Activated naive CD8-positive, alpha-beta T cell treated with anti-CD3 and anti-CD28 coated beads, Interleukin-2, amount 50 U/mL, for 16 hours (primary cell): ENCODE measurements around the gene ZNF792.
"Not testable (repeated sequence)": the region's sequence is repeated elsewhere in the genome, so short reads cannot be mapped to it uniquely, and the experiment has no call there.

ENCODE experiments used
- DNase-seq: peaks from one replicate; pipeline ENCODE4 v3.0.0-alpha.2; 2020; ENCODE audit warnings: low read depth, low spot score

The ZNF792 gene

DNA sequence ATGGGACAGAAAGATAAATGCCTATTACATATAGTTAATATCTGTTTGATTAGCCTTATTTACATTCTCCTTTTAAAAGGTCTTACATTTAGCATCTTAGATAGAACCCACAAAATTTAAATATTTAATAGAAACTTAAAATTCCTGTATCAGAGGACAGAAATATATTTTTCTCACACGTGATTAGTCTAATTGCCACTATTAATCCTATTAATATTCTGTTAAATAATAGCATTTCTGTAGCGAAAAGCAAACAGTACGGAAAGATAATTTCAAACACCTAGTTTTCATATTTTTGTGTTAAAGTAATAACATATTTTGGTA lies 37.7 kb downstream of the ZNF792 start:
- no peak for DNase-seq

DNA sequence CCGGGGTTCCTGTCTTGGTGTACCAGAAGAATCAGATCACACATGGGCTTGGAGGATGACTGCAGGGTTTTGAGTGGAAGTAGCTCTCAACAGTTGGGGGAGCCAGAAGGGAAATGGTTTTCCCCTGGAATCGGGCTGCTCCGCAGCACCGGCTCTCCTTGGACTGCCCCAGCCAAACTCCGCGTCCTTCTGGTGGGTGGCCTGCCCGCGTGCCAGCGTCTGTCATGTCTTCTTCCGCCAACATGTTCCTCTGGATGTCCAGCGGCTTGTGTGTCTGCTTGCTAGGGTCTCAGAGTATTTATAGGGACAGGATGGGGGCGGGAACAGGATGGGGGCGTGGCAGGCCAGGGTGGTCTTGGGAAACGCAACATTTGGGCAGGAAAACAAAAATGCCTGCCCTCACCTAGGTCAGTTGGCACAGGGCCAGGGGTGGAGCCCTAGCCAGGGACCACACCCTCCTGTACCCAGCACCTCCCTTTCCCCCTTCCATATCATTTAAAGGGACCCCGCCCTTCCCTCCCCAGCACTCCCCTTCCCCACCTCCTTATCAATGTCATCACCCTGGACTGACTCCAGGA lies 38.7 kb downstream of the ZNF792 start:
- no peak for DNase-seq

DNA sequence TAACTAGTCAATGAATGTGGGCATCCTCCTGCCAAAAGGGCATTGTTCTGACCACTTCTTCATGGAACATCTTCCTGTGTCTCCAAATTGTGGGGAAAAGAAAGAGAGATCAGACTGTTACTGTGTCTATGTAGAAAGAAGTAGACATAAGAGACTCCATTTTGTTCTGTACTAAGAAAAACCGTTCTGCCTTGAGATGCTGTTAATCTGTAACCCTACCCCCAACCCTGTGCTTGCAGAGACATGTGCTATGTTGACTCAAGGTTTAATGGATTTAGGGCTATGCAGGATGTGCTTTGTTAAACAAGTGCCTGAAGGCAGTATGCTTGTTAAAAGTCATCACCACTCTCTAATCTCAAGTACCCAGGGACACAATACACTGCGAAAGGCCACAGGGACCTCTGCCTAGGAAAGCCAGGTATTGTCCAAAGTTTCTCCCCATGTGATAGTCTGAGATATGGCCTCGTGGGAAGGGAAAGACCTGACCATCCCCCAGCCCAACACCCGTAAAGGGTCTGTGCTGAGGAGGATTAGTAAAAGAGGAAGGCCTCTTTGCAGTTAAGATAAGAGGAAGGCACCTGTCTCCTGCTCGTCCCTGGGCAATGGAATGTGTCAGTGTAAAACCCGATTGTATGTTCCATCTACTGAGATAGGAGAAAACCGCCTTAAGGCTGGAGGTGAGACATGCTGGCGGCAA lies 43.8 kb downstream of the ZNF792 start:
- not testable (repeated sequence) for DNase-seq

DNA sequence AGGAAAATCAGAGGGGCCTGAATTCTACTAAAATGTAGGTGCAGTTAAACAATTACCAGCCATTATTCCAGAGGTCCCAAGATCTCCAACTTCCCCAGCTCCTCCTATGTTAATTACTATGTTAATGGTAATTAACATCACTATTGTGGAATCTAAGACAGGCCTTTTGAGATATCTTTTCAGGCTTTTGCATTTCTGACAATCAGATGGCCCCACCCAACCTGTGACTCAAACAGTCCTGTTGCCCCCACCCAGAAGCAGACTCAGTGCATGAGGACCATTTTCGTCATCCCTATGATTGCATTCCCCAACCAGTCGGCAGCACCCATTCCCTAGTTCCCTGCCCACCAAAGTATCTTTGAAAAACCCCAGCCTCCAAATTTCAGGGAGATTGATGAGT lies 45.8 kb downstream of the ZNF792 start:
- no peak for DNase-seq

DNA sequence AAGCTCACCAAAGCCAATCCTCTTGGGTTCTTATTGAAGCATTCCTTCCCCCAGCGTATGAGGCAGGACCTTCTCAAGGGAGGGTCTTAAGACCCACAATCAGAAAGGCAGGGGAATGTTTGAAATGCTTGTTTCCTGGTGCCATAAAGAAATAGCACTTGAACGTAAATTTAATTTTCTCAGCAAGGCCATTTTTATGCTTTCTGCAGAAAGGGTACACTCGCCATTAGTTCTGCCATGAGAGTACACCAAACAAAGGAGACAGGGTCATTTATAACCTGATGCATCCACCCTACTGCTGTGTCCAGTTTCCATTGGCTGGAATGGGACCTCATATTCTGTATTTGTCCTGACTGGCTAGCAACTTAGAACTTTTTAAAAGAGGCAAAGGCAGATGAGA lies 46.9 kb downstream of the ZNF792 start:
- DNase-seq, result not testable (repeated sequence)

DNA sequence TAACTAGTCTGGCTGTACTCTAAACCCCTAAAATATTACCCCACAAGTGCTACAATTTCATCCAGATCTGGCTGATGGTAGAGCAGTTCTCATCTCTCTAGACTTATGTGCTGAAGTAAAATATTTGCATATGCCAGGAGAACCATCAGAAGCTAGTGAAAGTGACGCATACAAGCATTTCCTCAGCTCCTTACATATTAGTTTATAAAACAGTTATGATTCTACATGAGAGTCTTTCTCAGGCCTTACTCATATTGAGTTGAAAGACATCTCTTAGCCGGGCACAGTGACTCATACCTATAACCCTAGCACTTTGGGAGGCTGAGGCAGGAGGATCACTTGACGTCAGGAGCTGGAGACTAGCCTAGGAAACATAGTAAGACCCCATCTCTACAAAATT lies 53.3 kb downstream of the ZNF792 start:
- DNase-seq, result no peak
